GM13977 (cell line): ENCODE results near the gene PSME1.

Experiments used
- DNase-seq: peaks from one replicate; pipeline ENCODE4 v3.0.0; 2012; ENCODE audit warnings: low spot score
- CTCF ChIP-seq: IDR thresholded peaks from 2 replicates; pipeline ENCODE4 v1.5.1; 2012; ENCODE audit warnings: mild to moderate bottlenecking, control low read depth; ENCODE audit not compliant: insufficient read depth; ENCODE audit errors: extremely low read depth, missing control alignments
- in situ Hi-C: fragments of 300-500 bp; cut with MboI; formaldehyde crosslinking; loops from one replicate; pipeline ENCODE4 v1.12.0; 2022; ENCODE audit warnings: low sequenced_read_pairs, low pct_unique_long_range_greater_than_20kb, mixed read lengths, inconsistent platforms; ENCODE audit not compliant: unreplicated experiment

The PSME1 gene

GRCh38 chr14:24121210-24121609 lies 14.8 kb upstream of the PSME1 start:
- in situ Hi-C loops = no loop called here
- TF ChIP-seq CTCF = no peak
- DNase-seq = no peak

GRCh38 chr14:24122416-24122815 lies 13.6 kb upstream of the PSME1 start:
- no peak for TF ChIP-seq CTCF
- in situ Hi-C loops = no loop called here
- DNase-seq = no peak

GRCh38 chr14:24122898-24123297 lies 13.1 kb upstream of the PSME1 start:
- DNase-seq = no peak
- TF ChIP-seq CTCF = no peak
- in situ Hi-C loops = no loop called here

- no peak for DNase-seq
These were observed 12.3 kb upstream of the PSME1 start for GRCh38 chr14:24123424-24124417.

GRCh38 chr14:24126939-24127338 lies 9.1 kb upstream of the PSME1 start:
- TF ChIP-seq CTCF = no peak
- DNase-seq = no peak
- in situ Hi-C loops = no loop called here

More at GRCh38 chr14:24123424-24124417, 12.3 kb upstream of the PSME1 start:
- TF ChIP-seq CTCF = no peak
- in situ Hi-C loops = no loop called here

GRCh38 chr14:24127673-24128072 lies 8.3 kb upstream of the PSME1 start:
- no peak for TF ChIP-seq CTCF
- in situ Hi-C loops = no loop called here
- DNase-seq = no peak
